ENCODE data around the gene SOWAHA.

Gene SOWAHA

GRCh38 chr5:132787076-132787475 is 26.0 kb upstream of the SOWAHA start:
- Histone ChIP-seq H3F3A (ENCODE audit: insufficient read depth) (no peaks in the 10 kb centered on the region), H3K4me2 (ENCODE audit: low read depth, low read length, poor library complexity, severe bottlenecking) (no peak overlapping the region), H4K20me1 (ENCODE audit: low read depth, low read length) (no peaks in the 10 kb centered on the region), H3K36me3 (ENCODE audit: low read length) (no peaks in the 10 kb centered on the region), H3K27ac (ENCODE audit: low read depth, low read length) (no peak overlapping the region), H3K9me2 (replicated peaks; ENCODE audit: insufficient read depth, low read length) (no peaks in the 10 kb centered on the region), H3K9ac (ENCODE audit: low read length) (no peak overlapping the region), H3K4me3 (ENCODE audit: insufficient read depth, low read length, poor library complexity, severe bottlenecking) (no peak overlapping the region), H2AFZ (ENCODE audit: low read depth, low read length, severe bottlenecking) (no peak overlapping the region), H3K27me3 (ENCODE audit: low read length) (no peaks in the 10 kb centered on the region), H3K9me3 (ENCODE audit: insufficient read depth, low read length) (no peaks in the 10 kb centered on the region), H3K79me2 (ENCODE audit: insufficient read depth, low read length) (no peaks in the 10 kb centered on the region)
- no peak for TF ChIP-seq CTCF (IDR thresholded peaks at IDR 0.05; ENCODE audit: insufficient read depth, low read length, poor library complexity, severe bottlenecking)
- TF ChIP-seq EZH2phosphoT487 (conservative IDR thresholded peaks at IDR 0.05; ENCODE audit: low read length), result no peak

- H3K4me3 ChIP-seq (ENCODE audit: insufficient read depth, low read length, poor library complexity, severe bottlenecking), result no peak overlapping the region
- H3K36me3 ChIP-seq (ENCODE audit: low read length), result no peaks in the 10 kb centered on the region
- H3K4me2 ChIP-seq (ENCODE audit: low read depth, low read length, poor library complexity, severe bottlenecking), result no peak overlapping the region
- H3K9me2 ChIP-seq (replicated peaks; ENCODE audit: insufficient read depth, low read length), result no peaks in the 10 kb centered on the region
- no peak overlapping the region for H3K27ac ChIP-seq (ENCODE audit: low read depth, low read length)
- no peaks in the 10 kb centered on the region for H3K79me2 ChIP-seq (ENCODE audit: insufficient read depth, low read length)
- H3K9ac ChIP-seq (ENCODE audit: low read length), result no peak overlapping the region
- no peaks in the 10 kb centered on the region for H3K27me3 ChIP-seq (ENCODE audit: low read length)
- no peaks in the 10 kb centered on the region for H4K20me1 ChIP-seq (ENCODE audit: low read depth, low read length)
- H3F3A ChIP-seq (ENCODE audit: insufficient read depth), result no peaks in the 10 kb centered on the region
- TF ChIP-seq EZH2phosphoT487 (conservative IDR thresholded peaks at IDR 0.05; ENCODE audit: low read length) (no peak), CTCF (IDR thresholded peaks at IDR 0.05; ENCODE audit: insufficient read depth, low read length, poor library complexity, severe bottlenecking) (no peak)
- no peaks in the 10 kb centered on the region for H3K9me3 ChIP-seq (ENCODE audit: insufficient read depth, low read length)
- H2AFZ ChIP-seq (ENCODE audit: low read depth, low read length, severe bottlenecking), result no peak overlapping the region
These were observed 24.6 kb upstream of the SOWAHA start for GRCh38 chr5:132788508-132788907.

GRCh38 chr5:132788990-132789886 is 23.9 kb upstream of the SOWAHA start:
- no peak overlapping the region for H3K27ac ChIP-seq (ENCODE audit: low read depth, low read length)
- no peaks in the 10 kb centered on the region for H3K36me3 ChIP-seq (ENCODE audit: low read length)
- H3F3A ChIP-seq (ENCODE audit: insufficient read depth), result no peaks in the 10 kb centered on the region
- no peaks in the 10 kb centered on the region for H3K9me3 ChIP-seq (ENCODE audit: insufficient read depth, low read length)
- no peak for TF ChIP-seq EZH2phosphoT487 (conservative IDR thresholded peaks at IDR 0.05; ENCODE audit: low read length)
- no peak for TF ChIP-seq CTCF (IDR thresholded peaks at IDR 0.05; ENCODE audit: insufficient read depth, low read length, poor library complexity, severe bottlenecking)
- H4K20me1 ChIP-seq (ENCODE audit: low read depth, low read length), result no peaks in the 10 kb centered on the region
- no peaks in the 10 kb centered on the region for H3K9me2 ChIP-seq (replicated peaks; ENCODE audit: insufficient read depth, low read length)
- no peak overlapping the region for H3K4me2 ChIP-seq (ENCODE audit: low read depth, low read length, poor library complexity, severe bottlenecking)
- H2AFZ ChIP-seq (ENCODE audit: low read depth, low read length, severe bottlenecking), result no peak overlapping the region
- H3K27me3 ChIP-seq (ENCODE audit: low read length), result no peaks in the 10 kb centered on the region
- no peak overlapping the region for H3K9ac ChIP-seq (ENCODE audit: low read length)
- no peaks in the 10 kb centered on the region for H3K79me2 ChIP-seq (ENCODE audit: insufficient read depth, low read length)
- no peak overlapping the region for H3K4me3 ChIP-seq (ENCODE audit: insufficient read depth, low read length, poor library complexity, severe bottlenecking)
